HepG2 (cell line): ENCODE measurements around the gene CDH13. TPM values are rescaled to one million over a fixed set of nuclear protein-coding genes. Genes with fewer than 3 reads are reported as not detected.

Experiments used
- ATAC-seq: fragments of 200-7000 bp; cut with Tn5 transposase; 3 replicates; pipeline ENCODE4 v1.9.1; 2020; ENCODE audit warnings: mild to moderate bottlenecking, moderate library complexity
- BruUV-seq: library from RNA; stranded (reverse); fragments of 400-500 nt; replicated peaks from 2 replicates; lab custom pipeline; 2021; lab: Mats Ljungman, UMichigan
- CTCF ChIA-PET: fragments of 300-600 bp; formaldehyde crosslinking; extraction: SDS; loops from one replicate; lab custom pipeline; 2021; ENCODE audit warnings: low total read pairs, inconsistent platforms, low intra/inter-chr PET ratio; lab: Yijun Ruan, JAX
- POLR2A ChIA-PET: fragments of 350-600 bp; sonication (Branson Sonifier 250); formaldehyde crosslinking; loops from one replicate; lab custom pipeline; 2020; ENCODE audit warnings: antibody characterized with exemption, inconsistent platforms; lab: Yijun Ruan, JAX
- DNase-seq: peaks from one replicate; pipeline ENCODE4 v3.0.0-alpha.2; 2015; ENCODE audit warnings: low spot score
- FAIRE-seq: peaks from 3 replicates; lab custom pipeline; 2011; peaks lifted over from hg19 to GRCh38; lab: Jason Lieb, UNC
- H2AFZ ChIP-seq: one replicate; pipeline ENCODE4 v1.6.1; 2011; ENCODE audit warnings: low read length, inconsistent platforms
- H3K27ac ChIP-seq: fragments of 300-600 bp; 3 replicates; pipeline ENCODE4 v1.8.0; 2011; ENCODE audit warnings: mixed run types, mild to moderate bottlenecking, mixed read lengths, low read length, inconsistent platforms; ENCODE audit not compliant: insufficient read depth; ENCODE audit errors: extremely low read length
- H3K27me3 ChIP-seq, 2 experiments: fragments of 200-600 bp in 1 of 2; 2 replicates in 1 of 2; 3 replicates in 1 of 2; pipeline versions ENCODE4 v1.6.0 to v1.8.0; 2011; ENCODE audit warnings: low read length in 2 of 2, mild to moderate bottlenecking in 2 of 2, moderate library complexity in 2 of 2, inconsistent platforms in 1 of 2; ENCODE audit not compliant: insufficient read depth in 2 of 2, control insufficient read depth in 1 of 2
- H3K36me3 ChIP-seq, 2 experiments: fragments of 200-600 bp in 1 of 2; replicated peaks in 1 of 2; 2 replicates in 1 of 2; 3 replicates in 1 of 2; pipeline versions ENCODE4 v1.5.1 to v1.8.0; 2011; ENCODE audit warnings: low read length in 2 of 2, inconsistent platforms in 1 of 2; ENCODE audit not compliant: insufficient read depth in 2 of 2, control insufficient read depth in 1 of 2
- H3K4me1 ChIP-seq: 2 replicates; pipeline ENCODE4 v1.5.1; 2012; ENCODE audit warnings: low read length, inconsistent platforms; ENCODE audit not compliant: insufficient read depth
- H3K4me2 ChIP-seq: 2 replicates; pipeline ENCODE4 v1.6.0; 2011; ENCODE audit warnings: low read depth, low read length, inconsistent platforms
- H3K4me3 ChIP-seq, 3 experiments: fragments of 200-600 bp in 1 of 3; sonication (generic), shearing (Covaris generic) in 1 of 3; replicated peaks in 1 of 3; 2 replicates each; pipeline ENCODE4 v1.5.1; 2011 to 2016; ENCODE audit warnings: low read length in 3 of 3, inconsistent platforms in 2 of 3, low read depth in 2 of 3, mild to moderate bottlenecking in 2 of 3, control low read depth in 1 of 3, mixed read lengths in 1 of 3; ENCODE audit not compliant: insufficient read depth in 1 of 3
- H3K79me2 ChIP-seq: one replicate; pipeline ENCODE4 v1.6.1; 2011; ENCODE audit warnings: low read length, inconsistent platforms; ENCODE audit not compliant: insufficient read depth
- H3K9ac ChIP-seq: 2 replicates; pipeline ENCODE4 v1.6.0; 2011; ENCODE audit warnings: mild to moderate bottlenecking, low read depth, low read length, inconsistent platforms; ENCODE audit not compliant: insufficient read depth
- H3K9me3 ChIP-seq: 2 replicates; pipeline ENCODE4 v1.5.1; 2012; ENCODE audit warnings: mild to moderate bottlenecking, low read length
- H4K20me1 ChIP-seq: 2 replicates; pipeline ENCODE4 v1.6.0; 2011; ENCODE audit warnings: inconsistent platforms, mild to moderate bottlenecking, low read length, moderate library complexity; ENCODE audit not compliant: insufficient read depth
- ATRX ChIP-seq: sonication (generic); formaldehyde crosslinking; IDR thresholded peaks from 2 replicates; pipeline ENCODE4 v1.4.0; 2020; ENCODE audit warnings: missing genetic modification reagents, borderline replicate concordance
- FOSL1 ChIP-seq: sonication (generic); formaldehyde crosslinking; IDR thresholded peaks from 2 replicates; pipeline ENCODE4 v1.9.0; 2021; ENCODE audit warnings: missing genetic modification reagents, borderline replicate concordance
- JARID2 ChIP-seq: sonication (generic); formaldehyde crosslinking; IDR thresholded peaks from 2 replicates; pipeline ENCODE4 v1.8.1; 2023; ENCODE audit warnings: missing genetic modification reagents, inconsistent platforms; ENCODE audit not compliant: insufficient replicate concordance
- KAT7 ChIP-seq: IDR thresholded peaks from 2 replicates; pipeline ENCODE4 v1.6.1; 2018; ENCODE audit warnings: borderline replicate concordance, missing compliant biosample characterization
- KDM5A ChIP-seq: fragments of 200-600 bp; sonication (generic); IDR thresholded peaks from 2 replicates; pipeline ENCODE4 v1.7.0; 2018; ENCODE audit warnings: antibody characterized with exemption, mild to moderate bottlenecking, low read length, borderline replicate concordance
- KMT2B ChIP-seq: IDR thresholded peaks from 2 replicates; pipeline ENCODE4 v1.6.1; 2016; ENCODE audit warnings: missing genetic modification reagents, missing compliant biosample characterization
- PCBP1 ChIP-seq: fragments of 200-400 bp; formaldehyde crosslinking; IDR thresholded peaks from 2 replicates; pipeline ENCODE4 v1.6.1; 2017; ENCODE audit warnings: mild to moderate bottlenecking, low read depth, low read length, borderline replicate concordance
- PPARG ChIP-seq: conservative IDR thresholded peaks from 2 replicates; pipeline ENCODE4 v1.6.1; 2016; ENCODE audit warnings: missing biosample characterization, missing genetic modification reagents
- TOE1 ChIP-seq: sonication (generic); formaldehyde crosslinking; IDR thresholded peaks from 2 replicates; pipeline ENCODE4 v1.4.0; 2020; ENCODE audit warnings: mild to moderate bottlenecking, missing genetic modification reagents
- ZBTB1 ChIP-seq: sonication (generic); formaldehyde crosslinking; IDR thresholded peaks from 2 replicates; pipeline ENCODE4 v1.4.0; 2020; ENCODE audit warnings: missing genetic modification reagents, borderline replicate concordance
- ZNF12 ChIP-seq: sonication (generic); formaldehyde crosslinking; IDR thresholded peaks from 2 replicates; pipeline ENCODE4 v1.5.0; 2020; ENCODE audit warnings: missing genetic modification reagents
- ZNF235 ChIP-seq: sonication (generic); formaldehyde crosslinking; IDR thresholded peaks from 2 replicates; pipeline ENCODE4 v1.8.1; 2023; ENCODE audit warnings: mild to moderate bottlenecking, missing genetic modification reagents, borderline replicate concordance
- ZNF251 ChIP-seq: sonication (generic); formaldehyde crosslinking; IDR thresholded peaks from 2 replicates; pipeline ENCODE4 v1.9.0; 2021; ENCODE audit warnings: mild to moderate bottlenecking, missing genetic modification reagents
- ZNF672 ChIP-seq: sonication (generic); formaldehyde crosslinking; IDR thresholded peaks from 2 replicates; pipeline ENCODE4 v1.8.1; 2022; ENCODE audit warnings: missing genetic modification reagents
- WGBS: methylation state at CpG from one replicate; pipeline ENCODE4 v1.1.6; 2017; ENCODE audit warnings: low lambda C conversion rate; 5-methylcytosine and 5-hydroxymethylcytosine counted together
- in situ Hi-C: cut with HindIII; loops from 2 replicates; pipeline ENCODE4 v1.10.0; 2017; ENCODE audit warnings: low pct_unique_long_range_greater_than_20kb; ENCODE audit not compliant: extremely low pct_ligation_motif_present
- intact Hi-C: fragments of 100-400 bp; cut with micrococcal nuclease; formaldehyde crosslinking; loops from one replicate; pipeline ENCODE4 v1.10.0; 2022; ENCODE audit not compliant: unreplicated experiment
- polyA plus RNA-seq, 8 experiments: library from polyadenylated mRNA; depleted of rRNA in 3 of 8; stranded (reverse) in 7 of 8; unstranded in 1 of 8; fragments of >200 nt; fragmentation: Illumina TruSeq in 4 of 8; extraction: Trizol in 4 of 8; gene quantifications; 2 replicates each; pipeline versions ENCODE4 v1.2.1 to v1.2.3, GENCODE V29; 2011 to 2016; ENCODE audit warnings: low read depth in 4 of 8, missing spikeins in 1 of 8, mixed read lengths in 1 of 8; ENCODE audit not compliant: insufficient read depth in 1 of 8
- total RNA-seq, 5 experiments: library from RNA; depleted of rRNA; stranded (reverse); fragments of >200 nt; fragmentation: Illumina TruSeq; extraction: Trizol; gene quantifications; 2 replicates each; pipeline ENCODE4 v1.2.3, GENCODE V29; 2016; ENCODE audit warnings: low read depth in 1 of 5

CDH13 gene
- total and polyA plus RNA-seq, 2 of the 13 experiments (the other 11 are each of a cell fraction or from before 2014, with no cell fraction given) = not detected

- TF ChIP-seq KAT7 (CRISPR knock-in tag) (no peak), KDM5A (no peak), ZNF235 (CRISPR knock-in tag) (no peak), PCBP1 (no peak), TOE1 (CRISPR knock-in tag) (no peak), ZNF12 (CRISPR knock-in tag) (no peak), FOSL1 (CRISPR knock-in tag) (no peak), KMT2B (no peak)
Measured at GRCh38 chr16:82965808-82966207, 339.0 kb downstream of the CDH13 start (continued).

DNA sequence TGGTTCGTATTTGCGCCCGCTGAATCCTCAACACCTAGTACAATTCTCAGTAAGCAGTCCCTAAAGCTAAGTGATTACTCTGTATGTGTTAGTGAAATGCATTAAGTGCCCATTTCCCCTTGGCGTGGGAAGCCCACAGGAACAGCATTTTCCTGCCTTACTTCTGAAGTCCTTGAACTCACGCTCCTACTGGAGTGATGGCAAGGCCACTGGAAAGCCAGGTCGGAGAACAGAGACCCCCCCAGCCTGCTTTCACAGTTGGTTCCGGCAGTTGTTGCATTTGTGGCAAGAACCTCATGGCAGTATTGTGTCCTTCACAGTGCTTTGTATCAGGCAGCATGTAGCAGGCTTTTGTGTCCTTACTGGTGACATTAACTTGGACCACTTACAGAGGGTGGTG, 340.7 kb downstream of the CDH13 start:
- intact Hi-C loops (no loop called here), in situ Hi-C loops (no loop called here)
- CTCF ChIA-PET = no interaction called here
- ATAC-seq = no peak
- FAIRE-seq = no peak
- Histone ChIP-seq H3K4me3 (no peak overlapping the region), H2AFZ (no peak overlapping the region), H3K79me2 (no peaks in the 10 kb centered on the region), H3K9me3 (peaks cover 7% of the 10 kb centered on the region; the same call in 1 of the 2 replicates), H3K4me2 (no peak overlapping the region), H3K4me1 (no peaks in the 10 kb centered on the region), H4K20me1 (no peaks in the 10 kb centered on the region), H3K9ac (no peak overlapping the region), H3K27ac (no peak overlapping the region), H3K36me3 (no peaks in the 10 kb centered on the region), H3K27me3 (no peaks in the 10 kb centered on the region)
- DNase-seq = no peak
- TF ChIP-seq JARID2 (CRISPR knock-in tag) = no peak
- TF ChIP-seq ZNF251 (CRISPR knock-in tag) = no peak
- no peak for TF ChIP-seq PPARG (CRISPR knock-in tag)
- TF ChIP-seq ZBTB1 (CRISPR knock-in tag) = no peak
- TF ChIP-seq ATRX (CRISPR knock-in tag) = no peak
- no peak for TF ChIP-seq ZNF672
- no TSS peak for BruUV-seq
- WGBS = 43% methylated on average over 7 of the region's 7 CpGs
- POLR2A ChIA-PET = no interaction called here
